NCI-H82 (cell line): Measurements from ENCODE around the gene JAKMIP1.
A peak's percentile ranks its signal among the peaks of the same experiment; 100 is the strongest.

Source experiments
- DNase-seq: peaks from one replicate; lab custom pipeline; 2025; lab: John Stamatoyannopoulos, UW

Gene JAKMIP1

DNA sequence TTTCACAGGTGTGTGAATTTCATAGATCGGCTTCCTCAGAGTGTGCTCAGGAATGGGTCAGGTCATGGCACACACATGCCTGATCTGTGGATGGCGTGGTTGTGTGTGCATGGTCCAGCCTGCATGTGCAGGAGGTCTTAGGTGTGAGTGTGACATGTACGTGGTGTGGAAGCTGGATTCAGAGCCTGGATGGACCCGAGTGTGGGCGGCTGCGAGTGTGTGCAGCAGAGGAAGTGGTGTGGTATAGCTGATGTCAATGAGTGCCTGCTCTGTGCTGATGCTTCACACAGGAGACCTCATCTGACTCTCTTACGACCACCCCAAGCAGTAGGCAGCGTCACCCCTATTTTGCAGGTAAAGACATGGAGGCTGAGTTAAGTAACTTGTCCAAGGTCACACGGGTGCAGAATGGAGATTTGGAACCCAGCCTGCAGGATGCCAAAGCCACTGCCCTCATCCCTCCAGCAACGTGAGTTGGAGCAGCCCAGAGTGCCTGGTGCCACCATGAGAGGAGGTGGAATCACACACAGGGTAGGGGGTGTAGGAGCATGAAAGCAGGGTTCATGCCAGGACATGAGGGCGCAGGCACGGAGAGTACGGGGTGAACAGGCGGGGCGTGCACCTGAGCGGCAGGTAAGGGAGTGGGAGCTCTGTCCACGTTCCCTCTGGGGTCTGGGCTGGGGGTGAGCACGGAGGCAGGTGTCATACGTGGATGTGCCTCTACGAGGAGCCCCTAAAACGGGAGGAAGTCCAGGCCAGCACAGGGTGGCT lies 157.9 kb downstream of the JAKMIP1 start:
- no peak for DNase-seq

DNA sequence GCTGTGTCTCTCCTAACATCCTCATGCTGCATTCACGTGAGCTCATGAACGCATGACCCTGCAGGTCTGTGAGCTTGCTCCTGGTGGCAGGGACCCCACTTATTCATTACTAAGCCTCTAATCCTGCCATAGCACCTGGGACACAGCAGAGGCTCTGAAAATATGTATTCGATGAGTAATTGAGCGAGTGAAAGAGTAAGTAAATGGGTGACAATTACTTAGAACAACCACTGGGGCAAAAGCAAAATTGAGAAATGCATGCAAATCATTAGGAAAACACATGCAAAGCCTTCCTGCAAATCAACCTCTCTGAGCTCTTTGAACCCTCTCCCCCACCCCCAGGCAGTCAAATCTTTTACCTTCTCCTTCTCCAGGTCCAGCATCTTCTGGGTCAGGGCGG lies 158.5 kb downstream of the JAKMIP1 start:
- no peak for DNase-seq

DNA sequence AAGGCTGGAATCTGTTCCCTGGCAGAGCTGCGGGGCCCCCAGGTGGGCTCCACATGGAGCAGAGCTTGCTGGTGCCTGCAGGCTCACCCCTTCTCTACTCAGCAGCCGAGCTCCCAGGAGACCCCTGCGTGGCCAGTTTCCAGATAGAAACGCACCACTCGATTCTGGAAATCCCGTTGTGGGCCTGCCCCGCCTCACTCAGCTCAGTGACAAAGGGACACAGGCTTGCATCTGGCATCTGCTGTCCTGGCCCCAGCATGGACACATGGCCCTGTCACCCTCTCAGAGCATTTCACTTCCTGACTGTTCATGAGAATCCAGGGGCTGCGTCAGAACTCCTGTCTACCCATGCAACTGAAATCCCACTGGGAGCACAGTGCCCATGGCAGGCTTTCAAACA lies 161.6 kb downstream of the JAKMIP1 start:
- no peak for DNase-seq

DNA sequence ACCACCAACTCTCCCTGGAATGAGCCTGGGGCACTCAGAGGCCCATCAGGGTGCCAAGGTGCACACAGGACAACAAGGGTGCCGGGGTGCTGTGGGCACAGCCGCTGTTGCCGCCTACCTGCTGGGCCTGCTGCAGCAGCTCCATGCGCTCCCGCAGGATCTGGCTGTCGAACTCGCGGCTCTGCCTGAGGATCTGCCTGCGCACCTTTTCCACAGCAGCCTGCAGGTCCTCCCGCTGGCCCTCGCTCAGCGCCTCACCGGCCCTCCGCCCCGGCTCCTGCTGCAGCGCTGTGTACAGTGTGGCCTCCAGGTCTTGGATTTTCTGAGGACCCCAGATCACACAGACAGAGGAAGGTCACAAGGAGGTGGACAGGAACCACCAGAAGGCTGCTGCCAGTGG lies 164.6 kb downstream of the JAKMIP1 start:
- DNase-seq: no peak

DNA sequence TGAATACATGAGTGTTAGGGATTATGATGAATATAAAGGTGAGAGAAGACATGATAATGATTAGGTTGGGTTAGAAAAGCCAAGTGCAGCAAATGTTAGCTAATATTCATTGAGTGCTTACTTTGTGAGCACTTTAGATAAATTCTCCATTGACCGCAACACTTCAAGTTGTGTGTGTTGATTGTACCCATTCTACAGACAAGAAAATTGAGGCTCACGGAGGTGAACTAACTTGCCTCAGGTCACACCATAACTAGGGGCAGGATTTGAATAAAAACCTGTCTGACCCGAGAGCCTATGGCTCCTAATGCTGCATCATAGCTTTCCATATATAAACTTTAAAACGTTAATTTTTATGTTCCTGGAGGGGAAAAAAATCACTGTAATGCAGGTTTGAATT lies 167.0 kb downstream of the JAKMIP1 start:
- DNase-seq: no peak

DNA sequence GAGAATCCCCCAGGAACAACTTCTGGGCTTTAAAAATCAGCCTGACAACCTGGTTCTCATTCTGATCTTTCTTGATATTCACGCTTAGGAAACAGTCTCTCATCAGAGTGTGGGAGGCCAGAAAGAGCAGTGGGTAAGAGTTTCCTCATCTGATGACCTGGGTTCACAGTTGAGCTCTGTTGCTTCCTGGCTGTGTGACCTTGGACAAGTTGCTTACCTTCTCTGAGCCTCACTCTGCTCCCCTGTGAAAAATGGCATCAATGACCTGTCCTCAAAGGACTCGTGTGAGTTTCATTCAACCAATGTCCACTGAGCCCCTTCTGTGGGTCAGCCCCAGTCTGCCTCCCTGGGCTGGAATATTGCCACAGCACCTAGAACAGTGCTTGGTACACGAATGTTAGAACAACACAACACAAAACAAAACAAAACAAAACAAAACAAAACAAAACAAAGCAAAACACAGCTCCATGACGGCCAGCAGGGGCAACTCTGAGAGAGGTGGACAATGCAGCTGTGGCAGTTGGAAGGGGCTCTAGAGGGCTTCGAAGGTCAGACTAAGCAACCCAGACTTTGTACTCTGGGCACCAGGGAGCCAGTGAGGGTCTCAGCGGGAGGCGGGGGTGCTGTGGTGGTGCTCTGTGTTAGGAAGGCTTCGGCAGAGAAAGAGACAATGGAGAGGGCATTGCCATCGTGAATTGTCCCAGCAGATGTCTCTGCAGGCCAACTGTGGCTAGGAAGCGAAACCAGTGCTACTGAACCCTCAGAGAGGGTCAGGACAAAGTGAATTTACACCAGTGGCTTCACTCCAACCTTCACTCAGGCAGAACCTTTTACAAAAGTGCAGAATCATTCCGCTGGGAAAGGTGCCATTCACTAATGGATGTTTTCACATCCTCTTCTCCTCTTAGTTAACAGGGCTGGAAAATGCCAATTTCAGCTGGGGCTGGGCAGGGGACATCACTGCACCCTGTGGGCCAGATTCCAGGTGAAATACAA lies 167.8 kb downstream of the JAKMIP1 start:
- DNase-seq: no peak

DNA sequence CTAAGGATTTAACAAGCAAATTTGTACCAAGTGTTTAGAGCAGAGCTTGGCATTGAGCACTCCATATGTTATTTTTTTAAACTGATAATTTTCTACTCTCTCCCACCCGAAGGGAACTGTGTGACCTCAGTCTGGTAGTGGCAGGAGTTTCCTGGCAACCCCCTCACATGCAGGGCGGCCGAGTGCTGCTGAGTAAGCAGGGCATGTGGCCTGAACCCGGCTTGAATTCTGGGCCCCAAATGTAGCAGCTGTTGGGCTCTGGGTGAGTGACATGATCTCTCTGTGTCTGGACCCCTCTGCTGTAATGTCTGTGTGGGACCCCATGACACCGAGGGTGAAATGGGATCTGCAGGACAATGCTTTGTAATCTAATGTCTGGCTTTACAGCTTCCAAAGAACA lies 168.5 kb downstream of the JAKMIP1 start:
- DNase-seq: no peak

DNA sequence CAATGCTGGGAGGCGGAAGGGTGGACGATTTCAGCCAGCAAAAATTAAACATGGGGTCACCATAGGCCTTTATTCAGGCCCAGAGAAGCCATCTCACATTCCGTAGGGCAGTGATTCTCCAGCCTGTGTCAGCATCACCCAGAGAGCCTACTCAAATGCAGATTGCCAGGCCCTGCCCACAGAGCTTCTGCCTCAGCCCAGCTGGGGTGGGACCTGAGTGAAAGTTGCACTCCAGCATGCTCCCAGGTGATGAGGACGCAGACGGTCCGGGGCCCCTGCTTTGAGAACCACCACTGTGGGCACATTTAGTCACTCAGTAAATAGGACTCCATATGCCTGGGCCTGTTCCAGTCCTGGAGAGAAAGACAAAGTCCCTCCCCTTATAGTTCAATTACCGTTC lies 169.7 kb downstream of the JAKMIP1 start:
- DNase-seq: no peak

DNA sequence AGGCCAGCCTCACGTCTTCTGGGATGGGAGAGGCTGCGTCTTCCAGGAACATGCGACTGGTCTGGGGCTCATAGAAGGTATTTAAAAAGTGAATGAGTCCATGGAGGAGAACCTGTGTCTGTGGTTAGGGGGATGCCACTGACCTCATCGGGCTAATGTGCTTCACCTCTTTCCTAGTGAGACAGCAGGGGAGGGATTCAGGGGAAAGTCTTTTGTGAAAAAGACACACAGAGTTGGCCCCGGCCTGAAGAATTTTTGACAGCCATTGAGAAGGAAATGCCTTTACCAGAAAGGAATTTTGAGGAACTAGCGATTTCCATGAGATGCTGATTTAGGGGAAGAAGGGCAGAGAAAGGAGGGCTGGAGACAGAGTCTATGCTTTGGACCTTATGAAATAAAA lies 171.1 kb downstream of the JAKMIP1 start:
- DNase-seq: no peak

DNA sequence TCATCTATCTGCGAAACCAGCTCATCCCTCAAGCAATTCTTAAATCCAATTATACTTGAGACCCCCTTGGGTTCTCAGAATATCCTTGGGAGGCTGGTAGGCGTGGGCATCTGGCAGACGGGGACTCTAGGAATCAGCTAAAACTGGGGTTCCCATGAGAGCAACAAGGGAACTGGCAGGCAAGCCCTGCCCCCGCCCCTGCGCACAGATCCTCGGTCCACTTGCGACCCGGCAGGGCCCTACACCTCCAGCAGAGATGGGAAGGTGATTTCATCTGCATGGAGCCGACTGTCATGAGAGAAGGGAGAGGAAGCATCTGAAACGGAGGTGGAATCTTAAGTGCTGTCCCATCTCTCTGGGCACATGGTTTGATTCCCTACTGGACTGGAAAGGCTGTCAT lies 172.2 kb downstream of the JAKMIP1 start:
- DNase-seq: no peak

DNA sequence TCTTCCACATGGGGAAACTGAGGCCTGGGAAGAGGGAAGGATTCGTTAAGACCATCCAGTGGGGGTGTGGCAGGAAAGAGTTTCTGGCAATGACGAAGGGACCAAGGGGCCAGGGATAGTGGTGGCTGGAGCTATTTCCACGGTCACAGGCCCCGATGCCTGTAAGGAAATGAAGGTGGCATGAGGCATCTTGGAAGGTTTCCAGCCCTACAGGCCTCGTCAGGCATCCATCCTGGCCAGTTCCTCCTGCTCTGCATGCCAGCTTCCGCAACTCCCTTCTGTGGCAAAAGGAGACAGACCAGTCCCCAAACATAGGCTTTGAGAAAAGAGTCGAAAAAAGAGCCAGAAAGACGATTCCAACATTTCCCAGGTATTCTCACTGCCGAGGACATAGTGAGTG lies 173.0 kb downstream of the JAKMIP1 start:
- no peak for DNase-seq

DNA sequence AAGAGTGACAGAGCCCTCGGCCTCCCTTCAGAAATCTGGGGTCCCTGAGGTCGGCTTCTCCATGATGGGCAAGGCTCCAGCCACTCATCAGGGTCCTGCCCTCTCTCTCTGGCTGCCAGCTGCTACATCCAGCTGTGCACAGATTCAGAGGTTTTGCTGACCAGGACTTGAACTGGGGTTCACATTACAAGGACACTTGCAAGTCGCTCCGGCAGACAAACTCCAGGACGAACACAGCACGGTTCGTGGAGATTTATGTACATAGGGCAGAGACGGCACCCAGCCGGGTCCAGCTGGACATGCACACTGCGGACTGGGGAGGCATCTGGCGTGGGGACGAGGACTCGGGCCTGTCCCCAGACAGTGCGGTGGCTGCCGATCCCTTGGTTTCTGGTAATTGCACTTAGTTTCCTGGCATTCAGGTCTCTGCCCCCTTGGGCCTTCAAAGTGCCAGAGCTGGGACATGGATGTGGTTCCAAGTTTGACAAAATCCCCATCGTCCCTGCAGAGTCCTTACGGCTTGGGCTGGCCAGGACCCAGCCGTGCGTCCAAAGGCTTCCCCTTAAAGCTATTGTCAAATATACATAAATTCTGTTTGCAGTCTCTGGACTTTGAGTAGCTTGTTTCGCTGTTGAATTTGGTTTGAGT lies 175.9 kb downstream of the JAKMIP1 start:
- DNase-seq: no peak

DNA sequence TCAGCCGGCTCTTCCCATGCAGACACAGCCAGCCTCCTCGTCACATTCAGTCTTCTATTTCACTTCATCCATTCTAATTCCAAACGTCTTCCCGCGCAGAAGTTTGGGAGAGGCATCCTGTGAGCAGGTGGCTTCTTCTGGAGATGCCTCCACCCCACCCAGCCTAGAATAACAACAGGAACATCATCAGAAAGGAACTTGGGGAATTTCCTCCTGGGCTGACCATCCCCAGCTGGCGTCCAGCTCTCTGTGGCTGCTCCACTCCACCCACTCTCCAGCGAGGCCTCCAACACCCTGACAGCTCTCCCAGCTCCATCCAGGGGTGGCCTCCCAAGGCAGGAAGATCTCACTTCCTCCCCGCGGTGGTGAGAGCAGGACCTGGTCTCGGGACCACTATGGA lies 176.6 kb downstream of the JAKMIP1 start:
- no peak for DNase-seq

DNA sequence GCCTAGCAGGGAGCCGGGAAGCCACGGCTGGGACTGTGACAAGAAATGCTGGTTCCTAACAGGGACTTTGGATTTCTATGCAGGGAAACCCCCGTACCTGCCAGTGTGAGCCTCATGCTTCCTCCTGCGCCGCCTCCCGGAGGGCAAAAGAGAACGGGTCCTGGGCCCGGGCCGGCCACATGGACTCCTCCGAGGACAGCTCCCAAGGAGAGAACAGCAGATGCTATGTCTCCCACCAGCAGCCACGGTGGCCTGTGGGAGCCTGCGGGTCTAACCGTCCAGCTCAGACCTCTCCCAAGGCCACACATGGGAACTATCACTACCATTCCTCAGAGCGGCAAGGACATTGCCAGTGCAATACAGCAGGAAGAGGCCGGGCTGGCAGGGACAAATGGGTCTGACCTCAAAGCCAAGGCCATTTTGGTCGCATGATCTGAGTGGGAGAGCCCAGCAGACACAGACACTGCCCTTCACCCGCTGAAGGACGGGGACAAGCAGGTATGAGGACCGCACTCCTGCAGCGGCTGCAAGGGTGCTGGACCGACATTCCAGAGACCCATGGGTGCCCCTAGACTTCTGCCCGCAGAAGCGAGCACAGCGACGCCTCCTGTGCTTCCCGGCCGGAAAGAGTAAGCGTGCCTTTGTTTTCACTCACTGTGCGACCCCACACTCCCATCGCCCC lies 177.6 kb downstream of the JAKMIP1 start:
- no peak for DNase-seq

DNA sequence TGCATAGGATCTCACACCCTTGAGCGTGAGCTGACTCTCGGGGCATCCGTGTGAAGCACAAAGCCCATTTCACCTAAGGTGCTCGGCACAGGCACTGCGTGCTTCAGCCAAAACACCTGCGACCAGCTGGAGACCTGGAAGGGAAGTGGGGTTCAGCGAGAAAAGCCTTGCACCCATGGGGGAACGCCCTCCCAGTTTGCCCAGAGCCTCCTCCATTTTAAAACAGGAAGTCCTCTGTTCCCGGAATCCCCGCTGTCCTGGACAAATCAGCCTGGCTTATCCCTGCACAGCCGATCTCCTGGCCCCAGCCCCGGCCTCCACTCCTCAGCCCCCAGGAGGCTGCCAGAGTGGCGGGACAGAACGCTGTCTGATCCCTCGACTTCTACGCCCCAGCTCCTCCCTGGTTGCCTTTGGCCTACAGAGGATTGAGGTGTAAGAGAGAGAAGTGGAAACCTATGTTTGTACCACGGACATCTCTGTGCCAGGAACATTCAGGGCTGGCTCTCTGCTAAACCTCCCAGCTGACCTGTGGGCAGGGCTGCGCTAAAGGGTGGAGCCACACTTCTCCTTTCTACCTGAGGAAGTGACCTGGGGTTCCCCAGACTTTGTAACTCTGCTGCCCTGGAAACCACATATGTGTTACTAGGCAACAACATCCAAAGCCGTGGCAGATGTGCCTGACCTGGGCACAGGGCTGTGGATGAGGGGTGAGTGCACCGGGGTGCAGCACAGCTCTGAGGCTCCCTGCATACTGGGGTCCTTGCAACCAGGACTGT lies 178.3 kb downstream of the JAKMIP1 start:
- no peak for DNase-seq

DNA sequence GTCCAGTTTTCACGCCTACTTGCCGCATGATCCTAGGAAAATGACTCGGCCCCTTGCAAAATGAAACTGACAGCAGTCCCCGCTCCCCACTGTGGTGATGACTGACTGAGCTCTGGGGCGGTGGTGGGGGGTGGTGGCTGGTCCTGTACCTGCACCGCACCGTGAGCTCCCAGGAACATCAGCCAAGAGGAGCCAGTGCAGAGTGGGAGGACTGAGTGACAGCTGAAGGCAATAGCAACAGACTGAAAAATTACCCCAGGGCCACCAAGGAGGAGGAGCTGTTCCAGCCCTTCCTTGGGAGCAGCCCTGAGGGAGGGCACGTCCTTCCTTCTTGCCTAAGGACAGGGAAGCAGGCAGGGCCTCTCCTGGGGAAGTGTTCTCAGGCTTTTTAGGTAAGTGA lies 179.7 kb downstream of the JAKMIP1 start:
- no peak for DNase-seq

DNA sequence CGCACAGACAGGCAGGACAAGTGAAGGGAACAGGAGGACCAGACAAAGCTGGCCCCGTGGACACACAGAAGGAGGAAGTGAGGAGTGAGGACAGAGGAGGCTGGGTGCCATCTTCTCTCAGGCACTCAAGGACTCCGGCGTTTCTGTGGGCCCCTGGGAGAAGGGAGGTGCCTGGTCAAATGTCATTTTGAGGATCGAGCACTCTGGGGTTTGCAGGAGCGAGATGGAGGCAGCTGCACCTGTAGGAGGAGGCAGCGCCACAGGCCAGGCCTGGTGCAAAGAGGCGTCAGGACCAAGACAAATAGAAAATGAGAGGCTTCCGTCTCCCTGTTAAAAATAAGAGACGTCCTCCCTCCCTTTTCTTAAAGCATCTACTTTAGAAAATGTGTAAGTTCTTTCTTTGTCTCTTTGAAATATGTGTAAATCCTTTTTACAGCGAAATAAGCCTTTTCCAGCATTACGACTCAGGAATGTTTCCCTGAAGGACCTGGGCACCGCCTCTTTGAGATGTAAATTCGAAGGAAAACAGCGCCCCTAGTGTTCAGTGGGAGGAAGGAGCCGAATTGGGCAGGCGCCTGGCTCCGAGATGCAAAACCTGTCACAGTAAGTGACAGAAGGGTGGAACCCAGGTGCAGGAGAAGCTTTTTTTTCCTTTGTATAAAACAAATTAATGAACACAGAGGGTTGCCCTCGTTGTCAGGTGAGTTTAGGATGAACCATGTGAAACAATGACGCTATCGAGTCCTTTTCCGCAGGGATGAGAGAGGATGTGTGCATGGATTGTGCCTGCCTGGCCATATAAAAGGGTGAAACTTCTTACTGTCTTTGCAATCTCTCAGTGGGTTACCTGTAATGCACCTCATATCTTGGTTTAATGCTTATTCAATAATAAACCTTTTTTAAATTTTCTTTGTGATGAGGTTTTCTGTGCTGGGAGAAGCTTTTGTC lies 180.8 kb downstream of the JAKMIP1 start:
- DNase-seq: peak; percentile 76

DNA sequence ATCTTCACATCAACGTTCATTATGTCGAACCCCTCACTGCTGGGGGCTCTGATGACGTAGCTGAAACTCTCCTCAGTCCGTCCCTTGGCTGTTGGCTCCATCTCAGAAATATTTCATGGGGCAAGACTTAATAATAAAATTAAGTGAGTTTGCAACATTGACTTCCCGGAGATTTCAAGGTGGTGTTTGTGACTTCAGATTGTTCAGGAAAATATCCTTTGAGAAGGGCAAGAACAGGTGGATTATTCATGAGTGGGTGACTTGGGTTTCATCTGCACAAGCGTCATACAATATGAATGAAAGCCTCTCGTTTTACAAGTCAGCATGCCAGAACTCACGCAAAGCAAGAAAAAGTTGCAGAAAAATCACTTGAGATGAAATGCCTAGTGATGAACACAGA lies 182.0 kb downstream of the JAKMIP1 start, which contains the start of gene C4orf50:
Gene C4orf50 (minus strand): TSS at position 101 of the 400 bp plus-strand sequence.
- DNase-seq: no peak

DNA sequence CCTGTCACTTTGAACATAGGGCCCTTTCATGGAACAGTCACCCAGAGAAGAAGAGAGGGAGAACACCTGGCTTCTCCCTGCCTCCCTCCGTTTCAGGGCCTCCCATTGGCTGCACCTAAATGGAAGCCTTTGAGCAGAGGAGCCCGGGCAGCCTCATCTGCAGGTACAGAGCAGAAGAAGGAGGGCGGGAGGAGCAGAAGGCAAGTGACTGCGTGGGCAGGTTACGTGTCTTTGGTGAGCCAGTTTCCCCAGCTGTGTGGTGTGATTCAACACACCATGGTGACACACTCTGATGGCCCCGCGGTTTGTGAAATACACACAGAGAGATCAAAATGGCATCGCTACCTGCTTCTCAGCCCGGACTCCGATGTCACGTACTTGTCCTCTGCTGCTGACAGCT lies 182.5 kb downstream of the JAKMIP1 start:
- DNase-seq: no peak

DNA sequence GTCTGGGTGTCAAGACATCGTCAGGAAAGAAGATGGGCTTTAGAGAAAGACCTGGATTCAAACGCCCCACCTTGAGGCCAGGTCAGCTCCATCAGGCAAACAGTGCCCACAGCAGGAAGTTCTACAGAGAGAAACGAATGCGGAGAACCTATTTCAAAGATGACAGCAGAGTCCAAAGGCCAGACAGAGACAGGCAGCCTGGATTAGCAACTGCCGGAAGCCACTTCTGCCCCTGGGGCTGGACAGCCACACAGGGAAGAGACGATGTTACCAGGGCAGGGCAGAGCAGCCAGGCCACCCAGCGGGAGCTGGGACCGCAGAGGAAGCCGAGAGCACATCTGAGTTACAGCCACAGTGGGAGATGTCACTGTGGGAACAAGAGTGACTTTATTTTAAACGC lies 183.3 kb downstream of the JAKMIP1 start:
- no peak for DNase-seq
